NCI-H1436 (cell line): ENCODE measurements around the gene TBC1D16.

Experiments
- DNase-seq: peaks from one replicate; lab custom pipeline; 2025; lab: John Stamatoyannopoulos, UW

Gene TBC1D16

GRCh38 chr17:80035687-80035936, at the start of gene TBC1D16:
TBC1D16 (minus strand) TSS chr17:80035872; CDS start chr17:80013547, 22,325 bp downstream.
- DNase-seq, result no peak

- no peak for DNase-seq
These were observed 49.1 kb upstream of the TBC1D16 start for GRCh38 chr17:80084773-80085172.

GRCh38 chr17:80083136-80083661, 47.5 kb upstream of the TBC1D16 start:
- DNase-seq, result no peak

- peak; percentile 85 for DNase-seq
These were observed 46.9 kb upstream of the TBC1D16 start for GRCh38 chr17:80082403-80083135.

GRCh38 chr17:80081596-80081995, 45.9 kb upstream of the TBC1D16 start:
- DNase-seq, result no peak

- DNase-seq, result no peak
These were observed 44.4 kb upstream of the TBC1D16 start for GRCh38 chr17:80080081-80080480.

GRCh38 chr17:80072410-80072809, 36.7 kb upstream of the TBC1D16 start:
- DNase-seq, result no peak

GRCh38 chr17:80071116-80071841, 35.6 kb upstream of the TBC1D16 start:
- no peak for DNase-seq

GRCh38 chr17:80070375-80071115, 34.9 kb upstream of the TBC1D16 start:
- no peak for DNase-seq

- DNase-seq, result no peak
These were observed 32.9 kb upstream of the TBC1D16 start for GRCh38 chr17:80068301-80069222.

GRCh38 chr17:80067393-80067986, 31.8 kb upstream of the TBC1D16 start:
- no peak for DNase-seq

GRCh38 chr17:80065478-80066170, 30.0 kb upstream of the TBC1D16 start:
- DNase-seq, result no peak

- DNase-seq, result no peak
These were observed 29.0 kb upstream of the TBC1D16 start for GRCh38 chr17:80064696-80065095.

GRCh38 chr17:80063830-80064585, 28.3 kb upstream of the TBC1D16 start:
- DNase-seq, result no peak

- no peak for DNase-seq
These were observed 25.7 kb upstream of the TBC1D16 start for GRCh38 chr17:80061421-80061820.

GRCh38 chr17:80060644-80061043, 25.0 kb upstream of the TBC1D16 start:
- DNase-seq, result no peak

- no peak for DNase-seq
These were observed 22.8 kb upstream of the TBC1D16 start for GRCh38 chr17:80058311-80058955.

- no peak for DNase-seq
These were observed 19.9 kb upstream of the TBC1D16 start for GRCh38 chr17:80055597-80055996.

- DNase-seq, result no peak
These were observed 17.4 kb upstream of the TBC1D16 start for GRCh38 chr17:80053102-80053501.
